SK-N-SH treated with all-trans-retinoic acid at 6 μM for 48 hours (cell line): ENCODE data around the gene SNN.

Experiments
- ATAC-seq: fragments of 200-7000 bp; cut with Tn5 transposase; 3 replicates; pipeline ENCODE4 v1.9.1; 2020; ENCODE audit warnings: mild to moderate bottlenecking, moderate library complexity
- ARNTL ChIP-seq: fragments of 450-650 bp; formaldehyde crosslinking; IDR thresholded peaks from 2 replicates; pipeline ENCODE4 v1.5.0; 2020; ENCODE audit warnings: low read depth, mild to moderate bottlenecking, moderate library complexity, borderline replicate concordance
- BACH2 ChIP-seq: fragments of 250-450 bp; sonication (Bioruptor Pico); IDR thresholded peaks from 2 replicates; pipeline ENCODE4 v1.9.0; 2021; ENCODE audit warnings: mild to moderate bottlenecking, borderline replicate concordance
- CSDC2 ChIP-seq: fragments of 250-450 bp; sonication (Bioruptor Pico); IDR thresholded peaks from 2 replicates; pipeline ENCODE4 v1.5.0; 2020; ENCODE audit warnings: mild to moderate bottlenecking, moderate library complexity
- CSRNP3 ChIP-seq: fragments of 250-450 bp; sonication (Bioruptor Pico); IDR thresholded peaks from 2 replicates; pipeline ENCODE4 v1.5.1; 2021; ENCODE audit warnings: mild to moderate bottlenecking, moderate library complexity
- ESRRG ChIP-seq: fragments of 250-450 bp; sonication (Bioruptor Pico); IDR thresholded peaks from 2 replicates; pipeline ENCODE4 v1.6.1; 2021; ENCODE audit warnings: mild to moderate bottlenecking
- GLIS3 ChIP-seq: fragments of 250-450 bp; sonication (Bioruptor Pico); IDR thresholded peaks from 2 replicates; pipeline ENCODE4 v1.5.0; 2020; ENCODE audit warnings: mild to moderate bottlenecking, moderate library complexity
- OSR1 ChIP-seq: fragments of 250-450 bp; sonication (Bioruptor Pico); IDR thresholded peaks from 2 replicates; pipeline ENCODE4 v1.8.0; 2022; ENCODE audit warnings: moderate library complexity, mild to moderate bottlenecking, inconsistent platforms
- PPARA ChIP-seq: fragments of 250-450 bp; sonication (Bioruptor Pico); IDR thresholded peaks from 2 replicates; pipeline ENCODE4 v1.5.0; 2020; ENCODE audit warnings: mild to moderate bottlenecking, borderline replicate concordance
- RARB ChIP-seq: fragments of 250-450 bp; sonication (Bioruptor Pico); IDR thresholded peaks from 2 replicates; pipeline ENCODE4 v1.8.0; 2021; ENCODE audit warnings: mild to moderate bottlenecking, moderate library complexity
- TCF4 ChIP-seq: fragments of 250-450 bp; sonication (Bioruptor Pico); IDR thresholded peaks from 2 replicates; pipeline ENCODE4 v1.8.0; 2021; ENCODE audit warnings: mild to moderate bottlenecking, moderate library complexity, borderline replicate concordance
- TOX ChIP-seq: fragments of 250-450 bp; sonication (Bioruptor Pico); IDR thresholded peaks from 2 replicates; pipeline ENCODE4 v1.8.0; 2021; ENCODE audit warnings: mild to moderate bottlenecking, moderate library complexity, borderline replicate concordance
- TSHZ2 ChIP-seq: fragments of 250-450 bp; sonication (Bioruptor Pico); IDR thresholded peaks from 2 replicates; pipeline ENCODE4 v1.5.0; 2020; ENCODE audit warnings: mild to moderate bottlenecking, moderate library complexity
- ZC3H10 ChIP-seq: fragments of 250-450 bp; sonication (Bioruptor Pico); IDR thresholded peaks from 2 replicates; pipeline ENCODE4 v1.5.1; 2021; ENCODE audit warnings: mild to moderate bottlenecking, moderate library complexity
- ZFP3 ChIP-seq: fragments of 250-450 bp; sonication (Bioruptor Pico); IDR thresholded peaks from 2 replicates; pipeline ENCODE4 v1.5.0; 2020; ENCODE audit warnings: mild to moderate bottlenecking, moderate library complexity
- ZFP30 ChIP-seq: fragments of 450-650 bp; formaldehyde crosslinking; IDR thresholded peaks from 2 replicates; pipeline ENCODE4 v1.5.0; 2022; ENCODE audit warnings: mild to moderate bottlenecking, moderate library complexity
- ZNF565 ChIP-seq: fragments of 450-650 bp; formaldehyde crosslinking; conservative IDR thresholded peaks from 2 replicates; pipeline ENCODE4 v1.5.0; 2020; ENCODE audit warnings: low read depth, mild to moderate bottlenecking, moderate library complexity
- ZNF70 ChIP-seq: fragments of 450-650 bp; formaldehyde crosslinking; IDR thresholded peaks from 2 replicates; pipeline ENCODE4 v1.5.0; 2020; ENCODE audit warnings: mild to moderate bottlenecking, moderate library complexity
- ZNF8 ChIP-seq: fragments of 450-650 bp; formaldehyde crosslinking; IDR thresholded peaks from 2 replicates; pipeline ENCODE4 v1.5.0; 2020; ENCODE audit warnings: mild to moderate bottlenecking, moderate library complexity
- TF ChIP-seq, protein P1 (sequence below): fragments of 250-450 bp; sonication (Bioruptor Pico); IDR thresholded peaks from 2 replicates; pipeline ENCODE4 v1.8.0; 2020; ENCODE audit warnings: mild to moderate bottlenecking, moderate library complexity, borderline replicate concordance

The SNN gene

DNA sequence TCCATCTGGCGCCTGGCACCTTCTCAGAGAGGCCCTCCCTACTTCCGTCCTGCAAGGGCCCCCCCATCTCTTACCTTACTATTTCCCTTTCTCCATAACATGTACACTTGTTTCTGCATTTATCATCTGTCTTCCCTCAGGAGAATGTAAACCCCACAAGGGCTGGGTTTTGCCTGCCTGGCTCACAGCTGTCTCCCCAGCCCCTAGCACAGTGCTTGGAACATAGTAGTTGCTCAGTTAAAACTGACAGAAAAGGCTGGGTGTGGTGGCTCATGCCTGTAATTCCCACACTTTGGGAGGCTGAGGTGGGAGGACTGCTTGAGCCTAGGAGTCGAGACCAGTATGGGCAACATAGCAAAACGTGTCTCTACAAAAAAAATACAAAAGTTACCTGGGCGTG lies 5.7 kb upstream of the SNN start:
- no peak for ATAC-seq
- TF ChIP-seq ARNTL (CRISPR knock-in tag) (no peak), BACH2 (no peak), ZFP30 (CRISPR knock-in tag) (no peak), ZNF565 (CRISPR knock-in tag) (no peak), OSR1 (CRISPR knock-in tag) (no peak), ESRRG (CRISPR knock-in tag) (no peak), GLIS3 (CRISPR knock-in tag) (no peak), RARB (CRISPR knock-in tag) (no peak), ZFP3 (CRISPR knock-in tag) (no peak), ZC3H10 (CRISPR knock-in tag) (no peak), TSHZ2 (CRISPR knock-in tag) (no peak)

- TF ChIP-seq TOX (CRISPR knock-in tag) (no peak), CSRNP3 (CRISPR knock-in tag) (no peak), ZNF565 (CRISPR knock-in tag) (no peak), GLIS3 (CRISPR knock-in tag) (no peak), TSHZ2 (CRISPR knock-in tag) (no peak), ZNF70 (no peak), ARNTL (CRISPR knock-in tag) (no peak), BACH2 (no peak), TCF4 (CRISPR knock-in tag) (no peak)
- TF ChIP-seq, protein P1, sequence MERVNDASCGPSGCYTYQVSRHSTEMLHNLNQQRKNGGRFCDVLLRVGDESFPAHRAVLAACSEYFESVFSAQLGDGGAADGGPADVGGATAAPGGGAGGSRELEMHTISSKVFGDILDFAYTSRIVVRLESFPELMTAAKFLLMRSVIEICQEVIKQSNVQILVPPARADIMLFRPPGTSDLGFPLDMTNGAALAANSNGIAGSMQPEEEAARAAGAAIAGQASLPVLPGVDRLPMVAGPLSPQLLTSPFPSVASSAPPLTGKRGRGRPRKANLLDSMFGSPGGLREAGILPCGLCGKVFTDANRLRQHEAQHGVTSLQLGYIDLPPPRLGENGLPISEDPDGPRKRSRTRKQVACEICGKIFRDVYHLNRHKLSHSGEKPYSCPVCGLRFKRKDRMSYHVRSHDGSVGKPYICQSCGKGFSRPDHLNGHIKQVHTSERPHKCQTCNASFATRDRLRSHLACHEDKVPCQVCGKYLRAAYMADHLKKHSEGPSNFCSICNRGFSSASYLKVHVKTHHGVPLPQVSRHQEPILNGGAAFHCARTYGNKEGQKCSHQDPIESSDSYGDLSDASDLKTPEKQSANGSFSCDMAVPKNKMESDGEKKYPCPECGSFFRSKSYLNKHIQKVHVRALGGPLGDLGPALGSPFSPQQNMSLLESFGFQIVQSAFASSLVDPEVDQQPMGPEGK (CRISPR knock-in tag): no peak
- ATAC-seq: no peak
These were observed 3.2 kb upstream of the SNN start for GRCh38 chr16:11665071-11665491.

DNA sequence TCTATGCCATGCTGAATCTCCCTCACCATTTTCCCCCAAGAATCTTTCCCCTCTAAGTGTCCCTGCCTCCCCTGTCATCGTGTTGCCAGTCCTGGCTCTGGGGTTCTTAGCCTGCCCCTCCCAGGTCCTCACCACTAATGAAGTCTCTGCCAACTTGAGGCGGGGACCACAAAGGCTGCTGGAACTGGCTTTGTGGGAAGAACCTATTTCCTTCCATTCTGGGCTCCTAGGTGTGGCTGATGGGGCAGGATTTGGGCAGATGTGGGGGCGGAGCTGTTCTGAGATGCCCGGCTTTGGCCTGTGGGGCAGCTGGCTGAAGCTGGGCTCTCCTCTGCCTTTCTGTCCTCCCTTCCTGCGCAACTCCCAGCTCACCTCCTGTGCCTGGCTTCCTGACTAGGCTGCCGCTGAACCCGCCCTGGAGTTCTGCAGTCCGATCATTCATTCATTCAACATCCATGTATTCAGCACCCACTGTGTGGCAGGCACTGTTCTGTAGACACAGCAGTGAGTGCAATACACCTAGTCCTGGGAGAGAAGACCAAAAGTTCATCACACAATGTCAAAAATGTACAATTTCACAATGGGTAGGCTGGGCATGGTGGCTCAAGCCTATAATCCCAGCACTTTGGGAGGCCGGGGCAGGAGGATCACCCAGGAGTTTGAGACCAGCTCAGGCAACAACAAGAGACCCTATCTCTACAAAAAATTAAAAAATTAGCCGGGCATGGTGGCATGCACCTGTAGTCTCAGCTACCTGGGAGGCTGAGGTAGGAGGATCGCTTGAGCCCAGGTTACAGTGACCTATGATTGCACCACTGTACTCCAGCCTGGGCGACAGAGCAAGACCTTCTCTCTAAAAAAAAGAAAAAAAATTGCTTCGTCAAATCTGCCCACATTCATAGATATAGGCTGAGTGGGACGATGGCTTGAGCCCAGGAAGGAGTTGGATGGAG lies 1.9 kb upstream of the SNN start:
- TF ChIP-seq ZC3H10 (CRISPR knock-in tag) (no peak), PPARA (no peak), CSDC2 (CRISPR knock-in tag) (no peak), ZFP30 (CRISPR knock-in tag) (no peak), ZNF8 (CRISPR knock-in tag) (no peak), ZNF70 (no peak), ZNF565 (CRISPR knock-in tag) (no peak), TSHZ2 (CRISPR knock-in tag) (no peak), ZFP3 (CRISPR knock-in tag) (no peak), BACH2 (no peak), GLIS3 (CRISPR knock-in tag) (no peak)
- TF ChIP-seq, protein P1 (CRISPR knock-in tag): no peak
- no peak for ATAC-seq
